Measurements from ENCODE around the gene PDGFD.

- TF ChIP-seq CTCF (conservative IDR thresholded peaks at IDR 0.05; ENCODE audit: low read depth in 2 of 2) (no peak), EZH2 (IDR thresholded peaks at IDR 0.05; ENCODE audit: low read depth, unreplicated experiment) (no peak), REST (IDR thresholded peaks at IDR 0.05; ENCODE audit: unreplicated experiment) (no peak), STAT1 (IDR thresholded peaks at IDR 0.05; ENCODE audit: unreplicated experiment) (no peak), POLR2AphosphoS5 (IDR thresholded peaks at IDR 0.05; ENCODE audit: low read depth) (no peak), CREB1 (CRISPR knock-in tag; IDR thresholded peaks at IDR 0.05; ENCODE audit: low read depth) (no peak), EZH2phosphoT487 (IDR thresholded peaks at IDR 0.05; ENCODE audit: unreplicated experiment) (no peak), JUNB (IDR thresholded peaks at IDR 0.05; ENCODE audit: unreplicated experiment) (no peak)
Observed at GRCh38 chr11:103895106-103895505, 268.8 kb downstream of the PDGFD start.
